HG02852 (cell line): ENCODE data around the gene NFKBIZ.
A peak's percentile ranks its signal among the peaks of the same experiment; 100 is the strongest.

Source experiments
- ATAC-seq: cut with Tn5 transposase; IDR thresholded peaks from one replicate; pipeline ENCODE4 v1.9.1; 2021; ENCODE audit warnings: mild to moderate bottlenecking, moderate library complexity; ENCODE audit not compliant: unreplicated experiment

NFKBIZ gene, protein sequence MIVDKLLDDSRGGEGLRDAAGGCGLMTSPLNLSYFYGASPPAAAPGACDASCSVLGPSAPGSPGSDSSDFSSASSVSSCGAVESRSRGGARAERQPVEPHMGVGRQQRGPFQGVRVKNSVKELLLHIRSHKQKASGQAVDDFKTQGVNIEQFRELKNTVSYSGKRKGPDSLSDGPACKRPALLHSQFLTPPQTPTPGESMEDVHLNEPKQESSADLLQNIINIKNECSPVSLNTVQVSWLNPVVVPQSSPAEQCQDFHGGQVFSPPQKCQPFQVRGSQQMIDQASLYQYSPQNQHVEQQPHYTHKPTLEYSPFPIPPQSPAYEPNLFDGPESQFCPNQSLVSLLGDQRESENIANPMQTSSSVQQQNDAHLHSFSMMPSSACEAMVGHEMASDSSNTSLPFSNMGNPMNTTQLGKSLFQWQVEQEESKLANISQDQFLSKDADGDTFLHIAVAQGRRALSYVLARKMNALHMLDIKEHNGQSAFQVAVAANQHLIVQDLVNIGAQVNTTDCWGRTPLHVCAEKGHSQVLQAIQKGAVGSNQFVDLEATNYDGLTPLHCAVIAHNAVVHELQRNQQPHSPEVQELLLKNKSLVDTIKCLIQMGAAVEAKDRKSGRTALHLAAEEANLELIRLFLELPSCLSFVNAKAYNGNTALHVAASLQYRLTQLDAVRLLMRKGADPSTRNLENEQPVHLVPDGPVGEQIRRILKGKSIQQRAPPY

GRCh38 chr3:101848754-101849713 is at the start of gene NFKBIZ:
TSS of gene NFKBIZ (plus strand) at chr3:101849514. CDS start at chr3:101849629, 115 bp downstream.
- ATAC-seq: peak; percentile 78

- ATAC-seq: no peak
Observed at GRCh38 chr3:101801174-101801573, 48.1 kb upstream of the NFKBIZ start.

GRCh38 chr3:101802179-101802578 is 47.1 kb upstream of the NFKBIZ start:
- ATAC-seq: no peak

DNA sequence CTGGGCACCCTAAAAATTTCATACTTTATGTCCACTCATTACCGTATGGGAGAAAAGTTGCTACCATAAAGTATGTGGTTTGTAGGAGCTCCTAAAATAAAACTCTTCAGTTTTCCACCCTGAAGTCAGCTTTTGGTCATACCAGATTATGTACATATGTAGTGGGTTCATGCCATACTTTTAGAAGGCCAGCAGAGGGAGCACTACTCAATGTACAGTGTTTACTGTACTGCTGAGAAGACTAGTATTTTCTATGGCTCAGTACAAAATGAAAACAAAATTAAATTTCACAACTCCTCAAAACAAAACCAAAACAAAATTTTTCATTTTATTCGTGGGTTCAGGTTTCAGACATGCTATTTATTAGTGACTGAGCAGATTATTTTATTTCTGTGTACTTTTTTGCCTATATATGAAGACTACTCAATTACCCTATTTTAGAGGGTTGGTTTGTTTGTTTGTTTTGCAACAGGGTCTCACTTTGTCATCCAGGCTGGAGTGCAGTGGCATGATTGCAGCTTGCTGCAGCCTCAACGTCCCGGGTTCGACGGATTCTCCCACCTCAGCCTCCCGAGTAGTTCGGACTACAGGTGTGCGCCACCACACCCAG is 46.0 kb upstream of the NFKBIZ start:
- ATAC-seq: peak; percentile 97

DNA sequence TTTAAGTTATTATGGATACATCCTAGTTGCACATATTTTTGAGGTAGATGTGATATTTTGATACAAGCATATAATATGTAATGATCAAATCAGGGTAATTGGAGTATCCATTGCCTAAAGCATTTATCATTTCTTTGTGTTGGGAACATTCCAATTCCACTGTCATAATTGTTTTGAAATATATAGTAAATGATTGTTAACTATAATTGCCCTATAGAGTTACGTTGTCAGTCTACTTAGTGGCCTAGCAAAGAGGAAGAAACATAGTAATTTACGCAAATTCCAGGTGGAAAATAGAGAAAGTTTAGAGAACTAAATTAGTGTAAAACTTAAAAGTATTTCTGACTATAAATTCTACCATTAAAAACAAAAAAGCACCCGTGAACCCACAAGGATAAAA is 45.4 kb upstream of the NFKBIZ start:
- no peak for ATAC-seq

GRCh38 chr3:101806491-101806890 is 42.8 kb upstream of the NFKBIZ start:
- ATAC-seq: no peak

- ATAC-seq: peak; percentile 68
Observed at GRCh38 chr3:101807888-101808287, 41.4 kb upstream of the NFKBIZ start.

- ATAC-seq: no peak
Observed at GRCh38 chr3:101809178-101810021, 39.9 kb upstream of the NFKBIZ start.

DNA sequence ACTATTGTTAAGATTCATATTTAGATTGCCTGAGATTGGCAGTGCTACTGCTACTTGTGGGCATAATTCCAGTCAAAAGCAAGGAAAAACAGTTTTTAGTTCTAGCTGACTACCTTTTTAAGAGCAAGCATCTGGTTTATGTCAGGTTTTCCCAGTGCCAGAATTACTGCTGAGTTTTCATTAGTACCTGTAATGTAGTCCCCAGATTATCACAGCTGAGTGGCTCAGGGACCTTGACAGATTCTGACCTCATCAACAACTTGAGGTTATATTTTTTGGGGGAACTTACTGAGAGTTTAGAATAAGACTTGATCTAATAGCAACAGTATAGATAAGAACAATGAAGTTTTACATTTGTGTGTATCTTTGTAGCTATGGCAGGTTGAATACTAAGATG is 39.3 kb upstream of the NFKBIZ start:
- ATAC-seq: no peak

GRCh38 chr3:101811875-101812274 is 37.4 kb upstream of the NFKBIZ start:
- no peak for ATAC-seq

DNA sequence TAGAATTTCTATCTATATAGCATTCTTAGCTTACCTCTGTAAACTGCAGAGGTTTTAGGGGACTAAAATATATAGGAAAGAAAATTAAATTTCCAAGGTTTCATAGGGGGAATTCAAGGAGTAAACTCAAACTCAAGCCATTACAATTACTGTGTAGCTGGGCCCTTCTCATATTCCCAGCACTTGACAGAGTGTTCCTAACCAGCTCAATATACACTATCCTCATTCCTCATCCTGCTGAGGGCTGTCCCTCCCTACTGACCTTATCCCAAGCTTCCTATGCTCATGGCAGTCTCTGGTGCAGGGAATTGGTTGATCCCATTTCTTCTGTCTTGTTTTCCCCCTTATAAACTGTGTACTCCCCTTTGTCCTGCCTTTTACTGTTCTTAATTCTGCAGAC is 36.4 kb upstream of the NFKBIZ start:
- ATAC-seq: no peak

GRCh38 chr3:101813817-101814440 is 35.4 kb upstream of the NFKBIZ start:
- no peak for ATAC-seq

GRCh38 chr3:101814835-101815234 is 34.5 kb upstream of the NFKBIZ start:
- ATAC-seq: no peak

GRCh38 chr3:101816215-101817149 is 32.8 kb upstream of the NFKBIZ start:
- no peak for ATAC-seq

GRCh38 chr3:101817992-101818391 is 31.3 kb upstream of the NFKBIZ start:
- ATAC-seq: no peak

GRCh38 chr3:101819649-101820206 is 29.6 kb upstream of the NFKBIZ start:
- peak; percentile 76 for ATAC-seq

DNA sequence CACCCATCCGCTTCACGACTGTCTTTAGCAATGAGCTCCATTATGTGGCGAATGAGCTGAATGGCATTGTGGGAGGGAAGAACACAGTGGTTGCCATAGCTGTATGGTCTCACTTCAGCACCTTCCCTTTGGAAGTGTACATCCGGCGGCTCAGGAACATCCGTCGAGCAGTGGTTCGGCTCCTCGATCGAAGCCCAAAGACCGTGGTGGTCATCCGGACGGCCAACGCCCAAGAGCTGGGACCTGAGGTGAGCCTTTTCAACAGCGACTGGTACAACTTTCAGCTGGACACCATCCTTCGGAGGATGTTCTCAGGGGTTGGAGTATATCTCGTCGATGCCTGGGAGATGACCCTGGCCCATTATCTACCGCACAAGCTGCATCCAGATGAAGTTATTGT is 27.8 kb upstream of the NFKBIZ start:
- no peak for ATAC-seq

DNA sequence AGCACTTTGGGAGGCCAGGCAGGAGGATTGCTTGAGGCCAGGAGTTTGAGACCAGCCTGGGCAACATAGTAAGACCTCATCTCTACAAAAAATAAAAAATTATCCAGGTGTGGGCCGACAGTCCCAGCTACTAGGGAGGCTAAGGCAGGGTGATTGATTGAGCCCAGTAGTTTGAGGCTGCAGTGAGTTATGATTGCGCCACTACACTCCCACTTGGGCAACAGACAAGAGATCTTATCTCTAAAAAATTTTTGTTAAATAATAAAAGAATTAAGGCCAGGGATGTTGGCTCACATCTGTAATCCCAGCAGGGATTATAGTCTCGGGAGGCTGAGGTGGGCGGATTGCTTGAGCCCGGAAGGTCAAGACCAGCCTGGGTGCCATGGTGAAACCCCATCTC is 25.8 kb upstream of the NFKBIZ start:
- ATAC-seq: no peak
